GM23248 (cell line): ENCODE results near the gene PPHLN1.

Experiments used
- EZH2 ChIP-seq: fragments of 200-600 bp; sonication (generic); IDR thresholded peaks from 2 replicates; pipeline ENCODE4 v1.6.1; 2018; ENCODE audit warnings: antibody characterized with exemption, mild to moderate bottlenecking; ENCODE audit not compliant: insufficient read depth, poor library complexity, severe bottlenecking
- EZH2phosphoT487 ChIP-seq: fragments of 200-600 bp; sonication (generic); IDR thresholded peaks from 2 replicates; pipeline ENCODE4 v1.6.1; 2018; ENCODE audit warnings: antibody characterized with exemption, moderate library complexity, mild to moderate bottlenecking, low read depth; ENCODE audit not compliant: insufficient read depth

DNA sequence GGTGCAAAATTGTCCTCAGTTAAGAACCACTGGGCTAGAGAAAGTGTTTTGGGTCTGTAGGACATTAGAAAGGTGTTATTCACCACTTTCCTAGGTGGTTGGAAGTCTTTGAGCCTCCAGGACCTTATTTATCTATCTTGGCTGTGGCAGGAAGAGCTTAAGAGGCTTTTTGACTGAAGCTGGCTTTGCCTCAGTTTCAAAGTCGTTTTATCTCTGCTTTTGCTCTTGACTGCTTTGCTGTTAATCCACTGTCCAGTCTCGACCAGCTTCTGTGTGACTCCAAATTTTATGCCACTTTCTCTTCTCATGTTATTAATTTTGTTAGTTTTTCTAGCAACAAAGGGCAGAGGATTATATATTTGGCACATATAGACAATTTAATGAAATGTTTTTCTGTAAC, 60.3 kb downstream of the PPHLN1 start:
- TF ChIP-seq EZH2 (no peak), EZH2phosphoT487 (no peak)
